Ureter (tissue), 1 donor: ENCODE results near the gene ORAI1. TPM values are rescaled to one million over a fixed set of nuclear protein-coding genes. Genes with fewer than 3 reads are reported as not detected.
"Not testable (repeated sequence)": the region's sequence is repeated elsewhere in the genome, so short reads cannot be mapped to it uniquely, and the experiment has no call there.

ENCODE experiments used
- DNase-seq: peaks from one replicate; pipeline ENCODE4 v3.0.0-alpha.2; 2020; ENCODE audit warnings: low spot score
- total RNA-seq: library from RNA; stranded (reverse); gene quantifications from one replicate; pipeline ENCODE4 v1.2.4, GENCODE V29; 2023
- donor health status: DM: yes; HTN: yes; CAD: no.

ORAI1 gene
- 13.6 TPM for total RNA-seq

DNA sequence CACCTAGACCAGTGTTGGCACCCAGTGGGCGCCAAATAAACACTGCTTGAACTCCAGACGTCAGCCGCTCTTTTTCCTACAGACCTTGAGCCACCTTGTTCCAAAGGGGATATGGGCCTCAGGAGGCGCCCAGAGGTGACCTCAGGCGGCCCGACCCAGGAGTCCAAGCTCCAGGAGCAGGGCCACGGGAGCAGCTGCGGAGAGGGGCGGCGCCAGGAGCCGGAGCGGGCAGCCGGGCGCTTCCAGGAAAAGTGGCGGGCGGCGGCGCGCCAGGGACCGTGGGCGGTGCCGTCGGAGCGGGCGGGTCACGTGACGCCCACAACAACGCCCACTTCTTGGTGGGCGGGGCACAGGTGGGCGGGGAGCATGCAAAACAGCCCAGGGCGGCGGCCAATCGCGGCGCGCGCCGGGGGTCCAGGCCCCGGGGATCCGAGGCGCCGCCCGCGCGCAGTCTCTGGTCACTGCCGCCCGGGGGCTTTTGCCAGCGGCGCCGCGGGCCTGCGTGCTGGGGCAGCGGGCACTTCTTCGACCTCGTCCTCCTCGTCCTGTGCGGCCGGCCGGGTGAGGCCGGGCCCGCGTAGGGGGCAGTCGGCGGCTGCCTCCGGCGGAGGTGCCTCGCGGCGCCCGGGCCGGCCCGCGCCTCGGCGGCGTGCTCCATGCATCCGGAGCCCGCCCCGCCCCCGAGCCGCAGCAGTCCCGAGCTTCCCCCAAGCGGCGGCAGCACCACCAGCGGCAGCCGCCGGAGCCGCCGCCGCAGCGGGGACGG, at the start of gene ORAI1:
TSS of gene ORAI1 (plus strand) at position 444 of the 766 bp plus-strand sequence.
- peak; percentile 96 for DNase-seq

DNA sequence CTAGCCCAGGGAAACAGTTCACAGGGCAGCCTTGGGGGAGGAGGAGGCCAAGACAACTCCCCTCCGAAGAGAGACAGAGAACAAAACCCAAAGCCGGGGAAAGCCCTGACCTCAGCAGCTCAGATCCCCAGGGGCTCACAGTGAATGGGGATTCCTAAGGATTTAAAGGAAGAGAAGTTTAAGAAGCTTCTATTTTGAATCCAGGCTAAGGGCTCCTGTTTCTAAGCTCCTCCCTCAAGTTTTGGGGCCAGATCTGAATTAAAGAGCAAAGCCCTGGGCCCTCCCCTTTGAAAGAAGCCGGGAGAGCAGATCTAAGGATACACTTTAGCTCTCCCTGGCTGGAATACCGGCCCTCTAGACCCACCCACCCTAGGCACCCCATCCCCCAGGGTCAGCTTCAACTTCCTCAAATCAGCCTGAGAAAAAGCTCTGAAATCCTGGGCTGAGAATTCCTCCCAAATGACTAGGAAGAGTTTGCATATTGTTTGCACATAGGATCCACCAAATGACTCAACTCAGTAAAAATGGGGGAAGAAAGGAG, 49.4 kb upstream of the ORAI1 start:
- no peak for DNase-seq

DNA sequence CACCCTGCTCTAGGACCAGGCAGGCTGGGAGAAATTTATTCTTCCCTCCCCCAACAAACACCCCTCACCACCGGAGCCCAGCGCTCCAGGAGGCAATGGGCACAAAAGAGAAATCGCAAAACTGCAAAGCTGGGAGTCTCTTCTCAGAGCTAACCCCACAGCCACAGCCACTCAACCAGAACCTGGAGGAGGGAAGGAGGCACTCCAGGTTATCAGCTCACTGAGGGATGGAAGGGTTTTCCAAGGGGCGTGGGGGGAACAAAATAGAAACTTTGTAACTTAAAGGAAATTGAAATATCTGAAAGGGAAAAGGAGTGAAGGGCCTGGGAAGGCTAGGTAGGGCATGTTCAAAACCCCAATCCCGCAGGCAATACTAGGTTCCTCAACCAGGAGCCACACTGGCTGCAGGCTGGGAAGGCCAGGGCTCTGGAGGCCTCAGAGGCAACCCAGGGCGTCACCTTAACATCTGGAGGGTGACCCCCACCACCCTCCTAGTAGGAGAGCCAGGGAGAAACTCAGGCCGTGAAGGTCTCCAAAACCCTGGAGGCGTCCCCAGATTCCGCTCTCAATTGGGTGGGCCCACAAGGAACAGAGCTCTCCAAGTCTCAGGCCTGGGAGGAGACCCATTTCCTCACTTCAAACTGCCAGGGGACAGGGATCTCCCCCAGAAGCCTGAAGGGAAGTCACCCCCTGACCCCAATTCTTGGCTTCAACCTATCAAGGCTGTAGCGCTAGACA, 48.7 kb upstream of the ORAI1 start:
- no peak for DNase-seq

DNA sequence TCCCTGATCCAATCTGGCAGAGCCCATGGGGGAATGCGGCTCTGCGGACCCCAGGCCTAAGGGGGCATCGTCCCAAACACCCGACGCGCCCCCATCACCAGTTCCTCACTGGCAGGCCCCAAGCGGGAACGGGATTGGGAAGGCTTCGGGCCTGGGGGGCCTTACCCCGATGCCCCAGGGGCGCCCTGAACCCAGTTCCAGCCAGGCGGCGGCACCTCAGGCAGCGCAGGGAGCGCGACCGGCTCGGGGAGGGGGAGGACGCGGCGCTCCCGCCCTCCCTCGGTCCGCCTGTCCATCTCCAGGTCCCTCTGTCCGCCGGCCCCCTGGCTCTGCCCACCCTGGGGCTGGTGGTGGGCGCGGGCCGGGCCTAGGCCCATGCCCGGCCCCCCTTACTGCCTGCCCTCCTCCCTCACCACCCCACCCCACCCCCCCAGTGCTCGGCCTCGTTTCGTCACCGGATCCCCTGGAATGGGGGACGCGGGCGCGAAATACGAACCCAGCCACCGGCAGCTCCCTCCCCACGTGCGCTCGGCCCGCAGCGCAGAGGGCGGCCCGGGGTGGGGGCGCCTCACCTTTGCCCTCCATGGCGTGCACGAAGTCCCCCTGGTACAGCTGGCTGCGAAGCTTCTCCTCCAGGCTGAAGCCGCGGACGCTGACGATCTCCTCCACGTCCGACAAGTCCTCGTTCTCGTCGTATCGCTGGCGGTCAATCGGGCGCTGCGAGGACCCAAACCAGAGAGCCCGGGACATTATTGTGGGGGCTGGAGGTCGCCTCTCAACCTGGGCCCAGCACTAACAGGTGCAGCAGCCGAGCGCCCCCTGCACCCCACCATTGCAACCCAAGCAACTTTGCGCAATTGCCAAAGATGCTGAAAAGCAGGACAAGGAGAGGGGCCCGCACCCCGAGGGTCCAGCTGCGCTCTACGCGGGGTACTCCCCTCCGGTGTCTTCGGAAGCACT, 47.8 kb upstream of the ORAI1 start:
- DNase-seq = no peak

DNA sequence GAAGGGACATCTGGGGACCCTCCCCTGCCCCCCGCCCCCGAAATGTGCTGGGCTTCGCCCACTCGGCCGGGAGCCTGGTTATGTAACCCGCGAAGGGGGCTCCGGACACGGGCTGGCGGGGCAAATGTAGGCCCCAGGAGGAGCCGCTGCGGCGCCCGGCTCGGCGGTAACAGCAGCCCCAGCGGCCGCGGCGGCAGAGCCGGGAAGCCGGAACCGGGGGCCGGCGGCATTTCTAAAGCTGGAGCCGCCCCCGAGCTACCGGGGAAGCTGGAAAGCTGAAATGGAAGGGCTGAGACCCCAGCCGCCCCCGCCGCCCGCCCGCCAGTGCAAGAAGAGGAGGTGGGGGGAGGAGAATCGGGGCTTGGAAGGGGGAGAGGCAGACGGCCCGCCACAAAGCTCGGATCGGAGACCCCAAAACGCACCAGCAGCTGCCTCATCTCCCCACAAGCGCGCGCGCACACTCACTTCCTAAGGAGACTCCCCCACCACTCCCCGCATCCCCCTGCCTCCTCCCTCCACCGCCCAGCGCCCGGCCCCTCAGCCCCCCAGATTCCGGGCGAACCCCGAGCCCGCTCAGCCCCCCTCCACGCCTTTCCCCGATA, 47.0 kb upstream of the ORAI1 start:
- DNase-seq = peak; percentile 66

DNA sequence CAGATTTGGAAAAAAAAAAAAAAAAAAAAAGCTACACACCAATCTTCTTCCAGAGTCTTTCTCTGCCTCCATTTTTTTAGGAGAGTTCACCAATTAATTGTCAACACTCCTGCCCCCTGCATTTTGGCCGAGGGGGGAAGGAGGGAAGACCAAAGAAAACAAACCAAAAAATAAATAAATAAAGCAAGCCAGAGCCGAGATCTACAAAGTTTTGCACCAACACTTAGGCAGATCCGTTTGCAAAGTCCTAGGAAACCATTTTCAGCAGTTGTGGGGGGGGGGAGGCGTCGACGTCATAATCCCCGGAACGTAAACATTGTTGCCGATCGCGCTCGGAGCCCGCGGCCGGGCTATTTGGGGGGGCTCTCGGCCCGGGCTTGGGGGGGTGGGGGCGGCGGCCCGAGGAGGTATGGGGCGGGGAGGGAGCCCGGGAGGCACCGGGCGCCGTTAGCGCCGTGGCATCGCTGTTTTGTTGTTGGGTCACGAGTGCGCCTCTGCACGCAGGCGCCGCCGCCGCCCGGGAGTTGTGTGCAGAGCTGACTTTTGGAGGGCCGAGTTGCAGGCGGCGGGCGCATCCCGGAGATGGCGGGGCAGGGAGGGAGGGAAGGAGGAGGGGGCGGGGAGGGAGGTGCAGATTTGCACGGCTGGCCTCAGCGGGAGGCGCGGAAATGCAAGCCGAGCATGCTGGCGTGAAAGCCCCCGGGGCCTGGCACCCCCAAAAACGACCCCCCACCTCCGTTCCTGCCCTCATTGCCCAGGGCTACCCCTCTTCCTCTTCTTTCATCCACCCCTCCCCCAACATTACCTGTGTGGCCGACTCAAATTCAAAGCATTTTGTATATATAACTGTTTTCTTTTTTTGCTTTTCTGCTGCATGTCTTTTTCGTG, 46.1 kb upstream of the ORAI1 start:
- DNase-seq = peak; percentile 76

DNA sequence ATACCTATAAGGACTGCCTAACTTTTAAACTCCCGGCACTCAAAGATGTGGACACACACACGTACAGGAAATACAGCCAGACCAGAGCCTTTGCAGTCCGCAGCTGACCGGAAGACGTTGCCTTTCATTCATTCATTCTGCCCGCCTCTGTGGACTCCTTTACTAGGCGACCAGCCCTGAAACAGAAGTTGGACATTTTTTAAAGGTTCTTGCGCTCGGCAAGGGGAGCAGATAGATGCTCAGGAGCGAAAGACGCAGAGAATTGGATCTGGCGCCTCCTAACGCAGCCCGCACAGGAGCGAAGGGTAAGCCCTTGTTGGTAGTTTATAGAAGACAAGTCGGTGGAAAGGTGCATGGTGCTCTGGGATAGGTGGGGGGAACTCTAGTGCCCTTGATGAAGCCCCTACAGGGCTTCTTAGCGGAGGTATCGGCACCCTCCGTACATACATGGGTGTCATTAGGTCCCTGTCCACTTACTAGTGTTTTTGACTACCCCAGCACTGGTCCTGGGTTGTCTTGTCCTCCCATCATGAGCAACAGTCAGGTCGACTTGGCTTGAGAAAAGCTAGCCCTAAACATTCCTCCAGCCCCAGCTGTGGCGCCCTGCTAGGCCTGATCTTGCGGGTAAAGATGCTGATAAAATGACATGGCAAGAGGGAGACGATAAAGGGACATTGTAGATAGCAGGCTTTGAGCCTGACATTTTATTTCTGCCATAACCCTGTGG, 45.2 kb upstream of the ORAI1 start, which contains the start of gene KDM2B:
TSS of gene KDM2B (minus strand) at position 65 of the 727 bp plus-strand sequence. CDS start 112 bp downstream, outside the sequence.
- no peak for DNase-seq

DNA sequence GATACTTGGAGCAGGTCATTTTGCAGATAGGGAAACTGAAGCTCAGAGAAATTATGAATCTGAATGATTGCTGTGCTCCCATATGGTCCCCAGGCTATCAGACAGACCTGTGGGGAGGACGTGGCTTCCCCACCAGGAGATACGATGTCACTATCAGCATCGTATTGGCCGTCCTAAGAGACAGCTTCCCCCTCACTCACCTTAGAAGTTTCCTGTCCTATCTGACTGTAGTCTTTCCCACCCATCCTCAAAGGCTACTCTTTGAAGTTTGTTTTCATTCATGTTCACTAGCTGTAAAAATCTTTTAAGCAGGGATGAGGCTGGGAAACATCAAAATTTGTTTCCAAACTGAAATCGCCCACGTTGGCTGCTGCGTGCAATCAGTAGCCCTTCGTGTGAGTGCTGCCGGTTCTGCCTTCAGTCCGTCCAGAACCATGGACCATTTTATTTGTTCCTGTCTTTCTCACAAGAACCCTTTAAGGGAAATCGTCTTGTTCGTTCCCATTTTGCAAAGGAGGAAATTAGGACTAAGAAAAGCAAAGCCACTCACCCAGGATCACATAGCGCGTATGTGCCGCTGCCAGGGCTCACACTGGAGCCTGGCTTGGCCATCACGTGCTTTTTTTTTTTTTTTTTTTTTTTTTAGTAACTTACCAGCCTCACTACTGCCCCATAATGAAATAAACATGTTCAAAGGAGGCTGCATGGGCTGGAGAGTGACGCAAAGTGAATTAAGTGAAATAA, 44.5 kb upstream of the ORAI1 start:
- no peak for DNase-seq

DNA sequence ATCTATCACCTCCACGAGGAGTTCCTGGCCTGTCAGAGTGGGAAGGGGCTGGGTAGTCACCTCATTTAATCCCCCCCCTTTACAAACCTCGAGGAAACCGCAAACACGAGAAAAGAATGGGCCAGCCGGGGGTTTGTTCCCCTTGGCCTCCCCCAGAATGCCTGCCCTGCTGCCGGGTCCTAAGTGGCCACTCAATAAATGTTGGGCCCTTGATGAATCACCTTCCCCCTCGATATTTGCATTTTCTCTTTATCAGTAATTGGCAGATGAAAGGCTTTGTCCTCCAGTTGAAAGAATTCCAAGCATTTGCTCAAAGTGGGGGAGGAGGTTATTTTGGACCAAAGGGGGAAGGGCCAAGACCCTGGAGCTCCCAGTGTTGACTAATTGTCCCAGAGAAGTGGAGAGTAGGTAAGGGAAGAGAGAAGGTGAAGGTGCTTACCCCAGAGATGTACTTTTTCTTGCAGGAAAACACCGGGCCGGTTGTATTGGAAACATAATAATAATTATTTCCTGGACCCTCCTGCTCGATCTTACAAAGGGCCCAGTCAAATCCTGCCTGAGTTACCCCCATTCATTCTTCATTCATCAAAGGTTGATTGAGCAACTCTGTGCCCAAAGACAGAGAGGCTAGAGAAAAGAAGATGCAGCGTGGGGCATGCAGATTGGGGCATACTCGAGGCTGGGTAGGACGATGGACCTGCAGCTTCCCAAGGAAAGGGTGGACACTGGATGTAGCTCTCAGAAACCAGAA, 43.6 kb upstream of the ORAI1 start:
- DNase-seq = no peak

DNA sequence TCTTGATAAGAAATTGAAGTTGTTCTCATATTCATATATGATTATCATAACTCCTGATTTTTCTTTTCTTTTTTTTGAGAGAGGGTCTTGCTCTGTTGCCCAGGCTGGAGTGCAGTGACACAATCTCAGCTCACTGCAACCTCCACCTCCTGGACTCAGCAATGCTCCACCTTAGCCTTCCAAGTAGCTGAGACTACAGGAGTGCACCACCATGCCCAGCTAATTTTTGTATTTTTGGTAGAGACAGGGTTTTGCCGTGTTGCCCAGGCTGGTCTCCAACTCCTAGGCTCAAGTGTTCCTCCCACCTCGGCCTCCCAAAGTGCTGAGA, 43.0 kb upstream of the ORAI1 start:
- DNase-seq = not testable (repeated sequence)

DNA sequence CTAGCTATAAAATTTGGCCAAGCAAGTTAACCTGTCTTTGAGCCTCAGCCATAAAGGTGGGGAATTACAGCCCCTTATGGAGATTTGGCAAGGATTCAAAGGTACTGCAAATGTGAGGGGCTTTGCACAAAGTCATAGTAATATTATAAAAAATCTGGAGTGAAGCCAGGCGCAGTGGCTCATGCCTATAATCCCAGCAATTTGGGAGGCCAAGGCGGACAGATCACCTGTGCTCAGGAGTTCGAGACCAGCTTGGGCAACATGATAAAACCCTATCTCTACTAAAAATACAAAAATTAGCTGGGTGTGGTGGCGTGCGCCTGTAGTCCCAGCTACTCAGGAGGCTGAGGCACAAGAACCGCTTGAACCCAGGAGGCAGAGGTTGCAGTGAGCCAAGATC, 41.4 kb upstream of the ORAI1 start:
- DNase-seq = not testable (repeated sequence)

DNA sequence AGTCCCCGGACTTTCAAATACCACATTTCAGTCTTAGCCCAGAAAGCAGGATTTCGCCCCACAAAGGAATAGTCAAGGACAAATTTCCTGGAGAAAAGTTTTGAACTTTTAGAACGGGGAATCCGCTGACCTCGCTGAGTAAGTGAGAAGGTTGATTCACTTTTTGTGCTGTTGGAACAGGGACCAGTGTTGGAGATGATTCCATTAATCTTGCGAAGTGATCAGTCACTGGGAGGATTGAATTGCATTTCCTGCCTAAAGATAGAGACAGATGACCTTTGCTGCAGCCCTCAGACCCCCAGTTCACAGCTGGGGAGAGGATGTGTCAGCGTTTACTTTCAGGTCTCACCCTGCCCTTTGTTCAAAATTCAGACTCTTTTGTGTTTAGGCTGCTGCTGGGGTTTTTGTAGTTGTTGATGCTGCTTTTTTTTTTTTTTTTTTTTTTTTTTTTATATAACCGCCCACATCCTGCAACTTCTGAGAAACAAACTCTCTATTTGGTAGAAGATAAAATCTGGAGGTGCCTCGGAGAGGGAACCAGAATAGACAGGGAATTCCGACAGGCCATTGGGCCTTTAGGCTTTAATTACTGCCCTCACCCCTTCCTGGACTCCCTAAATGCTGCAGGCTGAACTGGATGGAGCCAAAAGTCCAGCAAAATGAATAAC, 35.7 kb upstream of the ORAI1 start:
- no peak for DNase-seq

DNA sequence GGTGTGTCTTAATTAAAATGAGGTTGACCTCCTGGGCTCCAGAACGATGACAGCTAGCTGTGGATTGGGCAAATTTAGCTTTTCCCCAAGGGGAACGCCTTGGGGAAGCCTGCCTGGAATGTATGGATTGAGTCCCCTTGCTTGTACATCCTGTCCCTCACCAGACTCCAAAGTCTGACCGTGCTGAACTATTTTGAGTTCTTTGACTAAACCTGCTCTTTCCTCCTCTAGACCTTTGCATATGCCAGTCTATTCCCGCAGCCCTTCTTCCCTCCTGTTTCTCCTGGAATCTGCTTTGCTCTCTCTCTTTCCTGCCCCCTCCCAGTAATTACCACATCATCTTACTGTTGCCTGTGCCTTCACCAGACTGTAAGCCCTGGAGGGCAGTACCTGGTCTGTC, 34.0 kb upstream of the ORAI1 start:
- DNase-seq = no peak

DNA sequence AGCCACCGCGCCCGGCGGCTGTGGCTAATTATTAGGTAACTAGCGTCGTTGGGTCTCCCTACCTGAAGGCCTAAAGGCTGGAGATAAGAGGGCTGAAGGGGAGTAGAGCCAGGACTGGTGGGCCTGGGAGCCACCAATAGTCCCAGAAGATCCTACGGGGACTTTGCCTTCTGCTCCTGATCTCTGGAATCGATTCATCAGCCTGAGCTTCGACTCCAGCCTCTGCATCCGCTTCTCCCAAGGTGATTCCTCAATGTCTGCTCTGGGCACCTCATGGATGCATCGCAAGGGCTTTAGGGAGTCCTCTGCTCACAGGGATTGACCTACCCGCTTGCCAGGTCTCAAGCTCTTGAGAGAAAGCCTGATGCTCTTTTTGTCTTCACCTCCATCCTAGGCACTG, 30.8 kb upstream of the ORAI1 start:
- no peak for DNase-seq

DNA sequence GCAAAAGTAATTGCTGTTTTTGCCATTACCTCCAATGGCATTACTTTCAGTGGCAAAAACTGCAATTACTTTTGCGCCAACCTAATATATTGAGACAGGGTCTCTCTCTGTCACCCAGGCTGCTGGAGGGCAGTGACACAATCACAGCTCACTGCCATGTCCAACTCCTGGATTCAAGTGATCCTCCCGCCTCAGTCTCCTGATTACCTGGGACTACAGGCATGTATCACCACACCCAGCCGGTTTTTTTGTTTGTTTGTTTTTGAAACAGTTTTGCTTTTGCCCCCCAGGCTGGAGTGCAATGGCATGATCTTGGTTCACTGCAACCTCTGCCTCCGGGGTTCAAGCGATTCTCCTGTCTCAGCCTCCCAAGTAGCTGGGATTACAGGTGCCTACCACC, 29.8 kb upstream of the ORAI1 start:
- no peak for DNase-seq

DNA sequence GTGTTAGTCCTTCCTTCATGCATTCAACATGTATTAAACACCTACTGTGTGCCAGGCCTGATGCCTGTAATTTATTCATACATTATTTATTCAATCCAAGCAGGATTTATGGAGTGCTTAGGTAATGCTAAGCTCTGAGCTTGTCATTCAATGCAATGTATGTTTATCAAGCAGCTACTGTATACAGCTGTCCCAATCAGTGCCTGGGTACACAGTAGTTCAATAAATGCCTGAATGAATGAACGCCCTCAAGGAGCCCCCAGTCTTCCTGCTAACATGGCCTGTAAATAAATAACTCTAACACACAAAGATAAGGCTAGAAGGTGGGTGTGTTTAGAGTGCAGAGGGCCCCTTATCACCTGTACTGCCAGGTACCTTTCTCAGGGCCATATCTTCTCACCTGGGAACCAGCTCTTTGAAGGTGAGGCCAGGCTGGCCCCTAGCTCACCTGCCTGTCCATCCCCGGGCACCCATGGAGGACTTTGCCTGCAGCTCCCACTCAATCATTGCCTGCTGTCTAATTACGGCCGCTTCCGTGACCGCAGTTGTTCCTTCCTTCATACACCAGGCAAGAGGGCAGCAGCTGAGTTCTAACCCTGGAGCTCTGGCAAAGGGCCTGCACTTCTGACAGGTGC, 25.5 kb upstream of the ORAI1 start:
- no peak for DNase-seq

DNA sequence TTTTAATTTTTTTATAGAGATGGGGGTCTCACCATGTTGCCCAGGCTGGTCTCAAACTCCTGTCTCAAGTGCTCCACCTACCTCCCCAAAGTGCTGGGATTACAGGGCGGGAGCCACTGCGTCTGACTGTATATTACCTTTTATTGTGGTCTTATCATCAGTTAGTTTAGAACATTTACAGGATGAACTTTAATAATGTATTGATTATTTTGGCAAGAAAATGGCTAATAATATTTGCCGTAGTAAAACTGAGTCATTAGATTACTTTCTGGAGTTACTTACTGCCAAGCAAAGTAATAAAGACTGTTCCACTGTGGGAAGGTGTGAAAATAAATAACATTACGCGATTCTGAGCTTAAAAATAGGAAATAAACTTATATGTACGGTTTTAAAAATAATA, 23.6 kb upstream of the ORAI1 start:
- DNase-seq = no peak
